Gastrocnemius medialis (tissue), 4 donors: ENCODE measurements around the gene VASP.

Source experiments
- POLR2A ChIP-seq, 2 donors: fragments of 450-650 bp; IDR thresholded peaks; one replicate each; pipeline ENCODE4 v1.6.1; 2017; ENCODE audit warnings: antibody characterized with exemption in 2 of 2, mild to moderate bottlenecking in 2 of 2, moderate library complexity in 2 of 2
- TF ChIP-seq, protein P1 (sequence below), 5 experiments: fragments of 450-650 bp in 3 of 5; fragments of 200-600 bp in 2 of 5; sonication (generic) in 2 of 5; IDR thresholded peaks in 4 of 5; conservative IDR thresholded peaks in 1 of 5; 1 replicate in 4 of 5; 2 replicates in 1 of 5; pipeline ENCODE4 v1.5.1; 2016 to 2019; ENCODE audit warnings: antibody characterized with exemption in 5 of 5, mild to moderate bottlenecking in 3 of 5, moderate library complexity in 3 of 5

DNA sequence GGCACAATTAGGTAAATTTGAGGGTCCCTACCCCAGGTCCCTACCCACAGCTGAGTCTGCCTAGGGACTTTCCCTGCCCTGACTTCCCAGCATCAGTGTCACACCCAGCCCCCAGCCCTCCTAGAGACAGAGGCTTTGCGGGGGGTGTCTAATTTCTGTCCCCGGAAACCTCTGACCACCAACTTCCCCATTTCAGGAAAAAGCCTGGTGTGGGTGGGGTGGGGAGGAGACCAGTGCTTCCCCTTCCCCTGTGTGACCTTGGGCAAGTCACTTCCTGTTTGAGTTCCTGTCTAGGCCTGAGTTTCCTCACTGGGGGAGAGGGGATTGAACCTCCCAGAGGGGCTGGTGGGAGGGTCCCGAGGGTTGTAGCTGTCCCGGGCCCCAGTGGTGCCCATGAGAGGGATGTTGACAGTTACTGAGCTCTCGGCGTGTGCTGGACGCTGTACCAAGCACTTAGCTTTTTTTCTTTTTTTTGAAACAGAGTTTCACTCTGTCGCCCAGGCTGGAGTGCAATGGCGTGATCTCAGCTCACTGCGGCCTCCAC, 7.9 kb downstream of the VASP start:
- TF ChIP-seq, protein P1, sequence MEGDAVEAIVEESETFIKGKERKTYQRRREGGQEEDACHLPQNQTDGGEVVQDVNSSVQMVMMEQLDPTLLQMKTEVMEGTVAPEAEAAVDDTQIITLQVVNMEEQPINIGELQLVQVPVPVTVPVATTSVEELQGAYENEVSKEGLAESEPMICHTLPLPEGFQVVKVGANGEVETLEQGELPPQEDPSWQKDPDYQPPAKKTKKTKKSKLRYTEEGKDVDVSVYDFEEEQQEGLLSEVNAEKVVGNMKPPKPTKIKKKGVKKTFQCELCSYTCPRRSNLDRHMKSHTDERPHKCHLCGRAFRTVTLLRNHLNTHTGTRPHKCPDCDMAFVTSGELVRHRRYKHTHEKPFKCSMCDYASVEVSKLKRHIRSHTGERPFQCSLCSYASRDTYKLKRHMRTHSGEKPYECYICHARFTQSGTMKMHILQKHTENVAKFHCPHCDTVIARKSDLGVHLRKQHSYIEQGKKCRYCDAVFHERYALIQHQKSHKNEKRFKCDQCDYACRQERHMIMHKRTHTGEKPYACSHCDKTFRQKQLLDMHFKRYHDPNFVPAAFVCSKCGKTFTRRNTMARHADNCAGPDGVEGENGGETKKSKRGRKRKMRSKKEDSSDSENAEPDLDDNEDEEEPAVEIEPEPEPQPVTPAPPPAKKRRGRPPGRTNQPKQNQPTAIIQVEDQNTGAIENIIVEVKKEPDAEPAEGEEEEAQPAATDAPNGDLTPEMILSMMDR (IDR thresholded peaks at IDR 0.05 in 4 of 5, conservative IDR thresholded peaks at IDR 0.05 in 1 of 5): no peak
- no peak for TF ChIP-seq POLR2A (IDR thresholded peaks at IDR 0.05)
